HEK293 (cell line): ENCODE results near the gene HDAC2.

ENCODE experiments used
- CTCF ChIA-PET: fragments of 350-600 bp; formaldehyde crosslinking; extraction: SDS; loops from one replicate; lab custom pipeline; 2021; ENCODE audit warnings: antibody characterized with exemption; lab: Yijun Ruan, JAX
- POLR2A ChIA-PET: fragments of 300-600 bp; formaldehyde crosslinking; extraction: SDS; loops from one replicate; lab custom pipeline; 2020; ENCODE audit warnings: antibody characterized with exemption, inconsistent platforms; lab: Yijun Ruan, JAX
- H3K27ac ChIP-seq: fragments of 200-500 bp; sonication (Bioruptor generic); 2 replicates; pipeline ENCODE4 v1.5.1; 2014; ENCODE audit warnings: low read depth, low read length, control low read depth, inconsistent platforms; ENCODE audit errors: extremely low read depth
- H3K36me3 ChIP-seq, 2 experiments: fragments of 200-500 bp in 1 of 2; sonication (Bioruptor generic) in 1 of 2; 1 replicate in 1 of 2; 2 replicates in 1 of 2; pipeline ENCODE4 v1.5.1; 2014 to 2017; ENCODE audit warnings: inconsistent platforms in 2 of 2, low read length in 2 of 2; ENCODE audit not compliant: control insufficient read depth in 2 of 2, insufficient read depth in 1 of 2
- H3K4me1 ChIP-seq: fragments of 200-500 bp; sonication (Bioruptor generic); 2 replicates; pipeline ENCODE4 v1.5.1; 2014; ENCODE audit warnings: mild to moderate bottlenecking, low read length, inconsistent platforms; ENCODE audit not compliant: control insufficient read depth, insufficient read depth
- H3K4me3 ChIP-seq: 2 replicates; pipeline ENCODE4 v1.5.1; 2011; ENCODE audit warnings: low read depth, mild to moderate bottlenecking, control low read depth, low read length, moderate library complexity
- H3K9me3 ChIP-seq: fragments of 200-500 bp; sonication (Bioruptor generic); 2 replicates; pipeline ENCODE4 v1.5.1; 2014; ENCODE audit warnings: low read depth, low read length, inconsistent platforms; ENCODE audit not compliant: control insufficient read depth, insufficient read depth
- CTCF ChIP-seq: fragments of 450-650 bp; formaldehyde crosslinking; IDR thresholded peaks from 2 replicates; pipeline ENCODE4 v1.5.1; 2016; ENCODE audit warnings: missing biosample characterization, missing genetic modification characterization
- HOXA7 ChIP-seq: sonication (generic); formaldehyde crosslinking; IDR thresholded peaks from 2 replicates; pipeline ENCODE4 v1.8.1; 2022; ENCODE audit warnings: missing genetic modification reagents, borderline replicate concordance
- HOXD13 ChIP-seq: sonication (generic); formaldehyde crosslinking; IDR thresholded peaks from 2 replicates; pipeline ENCODE4 v1.8.0; 2022; ENCODE audit warnings: missing genetic modification reagents, borderline replicate concordance
- SP2 ChIP-seq: fragments of 450-650 bp; formaldehyde crosslinking; IDR thresholded peaks from 2 replicates; pipeline ENCODE4 v1.5.1; 2016; ENCODE audit warnings: missing biosample characterization, missing genetic modification characterization
- ZBTB6 ChIP-seq: fragments of 450-650 bp; formaldehyde crosslinking; IDR thresholded peaks from 2 replicates; pipeline ENCODE4 v1.5.1; 2017; ENCODE audit warnings: missing biosample characterization, missing genetic modification characterization
- ZFP37 ChIP-seq: fragments of 450-650 bp; formaldehyde crosslinking; IDR thresholded peaks from 2 replicates; pipeline ENCODE4 v1.5.1; 2016; ENCODE audit warnings: missing biosample characterization, missing genetic modification characterization
- ZFP69B ChIP-seq: fragments of 450-650 bp; formaldehyde crosslinking; IDR thresholded peaks from 2 replicates; pipeline ENCODE4 v1.5.1; 2016; ENCODE audit warnings: missing biosample characterization, missing genetic modification characterization
- ZIC2 ChIP-seq: fragments of 450-650 bp; formaldehyde crosslinking; IDR thresholded peaks from 2 replicates; pipeline ENCODE4 v1.5.1; 2016; ENCODE audit warnings: missing biosample characterization, missing genetic modification characterization
- ZNF146 ChIP-seq: fragments of 450-650 bp; formaldehyde crosslinking; IDR thresholded peaks from 2 replicates; pipeline ENCODE4 v1.5.1; 2016; ENCODE audit warnings: missing biosample characterization, missing genetic modification characterization
- ZNF311 ChIP-seq: fragments of 450-650 bp; formaldehyde crosslinking; IDR thresholded peaks from 2 replicates; pipeline ENCODE4 v1.5.1; 2017; ENCODE audit warnings: missing biosample characterization, missing genetic modification characterization, borderline replicate concordance
- ZNF324 ChIP-seq: fragments of 450-650 bp; formaldehyde crosslinking; IDR thresholded peaks from 2 replicates; pipeline ENCODE4 v1.5.1; 2016; ENCODE audit warnings: missing biosample characterization, missing genetic modification characterization
- ZNF335 ChIP-seq: fragments of 450-650 bp; formaldehyde crosslinking; conservative IDR thresholded peaks from 2 replicates; pipeline ENCODE4 v1.5.1; 2016; ENCODE audit warnings: missing biosample characterization, missing genetic modification characterization
- ZNF394 ChIP-seq: fragments of 450-650 bp; formaldehyde crosslinking; IDR thresholded peaks from 2 replicates; pipeline ENCODE4 v1.5.1; 2016; ENCODE audit warnings: missing biosample characterization, missing genetic modification characterization, mild to moderate bottlenecking, moderate library complexity, borderline replicate concordance
- ZNF449 ChIP-seq: fragments of 450-650 bp; formaldehyde crosslinking; IDR thresholded peaks from 2 replicates; pipeline ENCODE4 v1.5.1; 2017; ENCODE audit warnings: missing biosample characterization, mild to moderate bottlenecking, missing genetic modification characterization, moderate library complexity
- ZNF596 ChIP-seq: fragments of 450-650 bp; IDR thresholded peaks from 2 replicates; pipeline ENCODE4 v1.5.0; 2018; ENCODE audit warnings: missing biosample characterization, mild to moderate bottlenecking, missing genetic modification characterization, moderate library complexity
- ZNF654 ChIP-seq: fragments of 450-650 bp; formaldehyde crosslinking; IDR thresholded peaks from 2 replicates; pipeline ENCODE4 v1.5.1; 2016; ENCODE audit warnings: low read depth, missing biosample characterization, missing genetic modification characterization
- ZNF670 ChIP-seq: fragments of 450-650 bp; formaldehyde crosslinking; IDR thresholded peaks from 2 replicates; pipeline ENCODE4 v1.5.1; 2016; ENCODE audit warnings: missing biosample characterization, missing genetic modification characterization, low read depth
- ZNF677 ChIP-seq: fragments of 450-650 bp; IDR thresholded peaks from 2 replicates; pipeline ENCODE4 v1.5.0; 2018; ENCODE audit warnings: missing biosample characterization, mild to moderate bottlenecking, missing genetic modification characterization, moderate library complexity
- ZNF707 ChIP-seq: fragments of 450-650 bp; formaldehyde crosslinking; IDR thresholded peaks from 2 replicates; pipeline ENCODE4 v1.5.1; 2016; ENCODE audit warnings: missing biosample characterization, missing genetic modification characterization
- ZNF768 ChIP-seq: fragments of 450-650 bp; formaldehyde crosslinking; IDR thresholded peaks from 2 replicates; pipeline ENCODE4 v1.5.1; 2018; ENCODE audit warnings: missing biosample characterization, mild to moderate bottlenecking, missing genetic modification characterization
- ZSCAN5A ChIP-seq: fragments of 450-650 bp; formaldehyde crosslinking; IDR thresholded peaks from 2 replicates; pipeline ENCODE4 v1.5.1; 2016; ENCODE audit warnings: missing biosample characterization, missing genetic modification characterization
- TF ChIP-seq, protein P1 (sequence below): fragments of 450-650 bp; formaldehyde crosslinking; IDR thresholded peaks from 2 replicates; pipeline ENCODE4 v1.5.1; 2016; ENCODE audit warnings: missing biosample characterization, missing genetic modification characterization
- TF ChIP-seq, protein P2 (sequence below): fragments of 450-650 bp; formaldehyde crosslinking; IDR thresholded peaks from 2 replicates; pipeline ENCODE4 v1.5.1; 2016; ENCODE audit warnings: missing biosample characterization, missing genetic modification characterization
- TF ChIP-seq, protein P3 (sequence below): fragments of 450-650 bp; formaldehyde crosslinking; IDR thresholded peaks from 2 replicates; pipeline ENCODE4 v1.5.1; 2016; ENCODE audit warnings: missing biosample characterization, missing genetic modification characterization
- TF ChIP-seq, protein P4 (sequence below): fragments of 450-650 bp; formaldehyde crosslinking; IDR thresholded peaks from 2 replicates; pipeline ENCODE4 v1.5.1; 2016; ENCODE audit warnings: missing biosample characterization, missing genetic modification characterization

Gene HDAC2

DNA sequence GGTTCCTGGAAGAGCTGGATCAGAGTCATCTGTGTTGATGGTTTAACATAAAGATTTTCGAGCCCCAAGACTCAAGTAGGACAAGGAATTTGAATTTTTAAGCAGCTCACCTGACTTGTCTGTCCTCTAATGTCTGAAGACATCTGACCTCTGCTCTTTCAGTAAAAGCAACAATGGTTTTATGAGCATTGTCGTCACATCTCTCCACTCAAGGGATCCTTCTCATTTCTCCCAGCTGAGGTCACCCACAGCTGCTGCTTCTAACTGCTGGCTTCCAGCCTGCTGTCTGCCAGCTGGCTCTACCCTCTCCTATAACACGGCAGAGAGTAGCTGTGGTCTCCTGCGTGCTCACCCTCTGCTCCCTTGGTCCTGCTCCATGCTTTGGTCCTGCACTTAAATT, 24.7 kb upstream of the HDAC2 start (continued):
- TF ChIP-seq ZIC2 (tag by site-specific recombination) (peak; percentile 24; the same call in 1 of the 2 replicates), ZNF449 (no peak), ZNF146 (0 out of 2 replicates have a peak, but pooled peaks have one; percentile 2), HOXD13 (peak; percentile 90; the same call in 1 of the 2 replicates)

GRCh38 chr6:113994934-113995342, 24.0 kb upstream of the HDAC2 start:
- CTCF ChIA-PET = interaction anchor here (0.5 to 9.4 kb wide), 61 partner anchors 9 to 1271 kb away, joined by 3 to 215 read pairs (median 4); partner anchors contain the start of gene HS3ST5
- Histone ChIP-seq H3K4me3 (no peak overlapping the region), H3K27ac (no peak overlapping the region), H3K9me3 (no peaks in the 10 kb centered on the region), H3K4me1 (peaks cover 7% of the 10 kb centered on the region; the same call in 1 of the 2 replicates), H3K36me3 (no peaks in the 10 kb centered on the region)
- POLR2A ChIA-PET = interaction anchor here (0.9 to 2.1 kb wide), 2 partner anchors 23 to 114 kb away, joined by 3 to 11 read pairs; no protein-coding TSS in a partner anchor
- TF ChIP-seq CTCF (tag by site-specific recombination) (peak; percentile 94), ZBTB6 (tag by site-specific recombination) (no peak), ZNF677 (no peak), ZNF394 (tag by site-specific recombination) (no peak), ZNF596 (tag by site-specific recombination) (no peak), ZFP69B (tag by site-specific recombination) (peak; percentile 98), SP2 (tag by site-specific recombination) (no peak), ZSCAN5A (tag by site-specific recombination) (no peak), HOXD13 (no peak), ZFP37 (tag by site-specific recombination) (no peak), ZNF707 (no peak), ZNF324 (tag by site-specific recombination) (no peak), ZNF311 (tag by site-specific recombination) (no peak), ZNF654 (tag by site-specific recombination) (peak; percentile 71), HOXA7 (no peak), ZNF670 (no peak), ZNF335 (tag by site-specific recombination) (no peak), ZNF768 (tag by site-specific recombination) (no peak)
- TF ChIP-seq, protein P1, sequence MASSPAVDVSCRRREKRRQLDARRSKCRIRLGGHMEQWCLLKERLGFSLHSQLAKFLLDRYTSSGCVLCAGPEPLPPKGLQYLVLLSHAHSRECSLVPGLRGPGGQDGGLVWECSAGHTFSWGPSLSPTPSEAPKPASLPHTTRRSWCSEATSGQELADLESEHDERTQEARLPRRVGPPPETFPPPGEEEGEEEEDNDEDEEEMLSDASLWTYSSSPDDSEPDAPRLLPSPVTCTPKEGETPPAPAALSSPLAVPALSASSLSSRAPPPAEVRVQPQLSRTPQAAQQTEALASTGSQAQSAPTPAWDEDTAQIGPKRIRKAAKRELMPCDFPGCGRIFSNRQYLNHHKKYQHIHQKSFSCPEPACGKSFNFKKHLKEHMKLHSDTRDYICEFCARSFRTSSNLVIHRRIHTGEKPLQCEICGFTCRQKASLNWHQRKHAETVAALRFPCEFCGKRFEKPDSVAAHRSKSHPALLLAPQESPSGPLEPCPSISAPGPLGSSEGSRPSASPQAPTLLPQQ = peak; percentile 99
- TF ChIP-seq, protein P2, sequence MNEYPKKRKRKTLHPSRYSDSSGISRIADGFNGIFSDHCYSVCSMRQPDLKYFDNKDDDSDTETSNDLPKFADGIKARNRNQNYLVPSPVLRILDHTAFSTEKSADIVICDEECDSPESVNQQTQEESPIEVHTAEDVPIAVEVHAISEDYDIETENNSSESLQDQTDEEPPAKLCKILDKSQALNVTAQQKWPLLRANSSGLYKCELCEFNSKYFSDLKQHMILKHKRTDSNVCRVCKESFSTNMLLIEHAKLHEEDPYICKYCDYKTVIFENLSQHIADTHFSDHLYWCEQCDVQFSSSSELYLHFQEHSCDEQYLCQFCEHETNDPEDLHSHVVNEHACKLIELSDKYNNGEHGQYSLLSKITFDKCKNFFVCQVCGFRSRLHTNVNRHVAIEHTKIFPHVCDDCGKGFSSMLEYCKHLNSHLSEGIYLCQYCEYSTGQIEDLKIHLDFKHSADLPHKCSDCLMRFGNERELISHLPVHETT = no peak
- TF ChIP-seq, protein P3, sequence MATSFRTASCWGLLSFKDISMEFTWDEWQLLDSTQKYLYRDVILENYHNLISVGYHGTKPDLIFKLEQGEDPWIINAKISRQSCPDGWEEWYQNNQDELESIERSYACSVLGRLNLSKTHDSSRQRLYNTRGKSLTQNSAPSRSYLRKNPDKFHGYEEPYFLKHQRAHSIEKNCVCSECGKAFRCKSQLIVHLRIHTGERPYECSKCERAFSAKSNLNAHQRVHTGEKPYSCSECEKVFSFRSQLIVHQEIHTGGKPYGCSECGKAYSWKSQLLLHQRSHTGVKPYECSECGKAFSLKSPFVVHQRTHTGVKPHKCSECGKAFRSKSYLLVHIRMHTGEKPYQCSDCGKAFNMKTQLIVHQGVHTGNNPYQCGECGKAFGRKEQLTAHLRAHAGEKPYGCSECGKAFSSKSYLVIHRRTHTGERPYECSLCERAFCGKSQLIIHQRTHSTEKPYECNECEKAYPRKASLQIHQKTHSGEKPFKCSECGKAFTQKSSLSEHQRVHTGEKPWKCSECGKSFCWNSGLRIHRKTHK (tag by site-specific recombination) = no peak
- TF ChIP-seq, protein P4, sequence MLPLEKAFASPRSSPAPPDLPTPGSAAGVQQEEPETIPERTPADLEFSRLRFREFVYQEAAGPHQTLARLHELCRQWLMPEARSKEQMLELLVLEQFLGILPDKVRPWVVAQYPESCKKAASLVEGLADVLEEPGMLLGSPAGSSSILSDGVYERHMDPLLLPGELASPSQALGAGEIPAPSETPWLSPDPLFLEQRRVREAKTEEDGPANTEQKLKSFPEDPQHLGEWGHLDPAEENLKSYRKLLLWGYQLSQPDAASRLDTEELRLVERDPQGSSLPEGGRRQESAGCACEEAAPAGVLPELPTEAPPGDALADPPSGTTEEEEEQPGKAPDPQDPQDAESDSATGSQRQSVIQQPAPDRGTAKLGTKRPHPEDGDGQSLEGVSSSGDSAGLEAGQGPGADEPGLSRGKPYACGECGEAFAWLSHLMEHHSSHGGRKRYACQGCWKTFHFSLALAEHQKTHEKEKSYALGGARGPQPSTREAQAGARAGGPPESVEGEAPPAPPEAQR (tag by site-specific recombination) = no peak
